PC-3 (cell line): ENCODE measurements around the gene NDUFA7. TPM values are rescaled to one million over a fixed set of nuclear protein-coding genes. Genes with fewer than 3 reads are reported as not detected.
"Not testable (repeated sequence)": the region's sequence is repeated elsewhere in the genome, so short reads cannot be mapped to it uniquely, and the experiment has no call there.

ENCODE experiments used
- ATAC-seq: fragments of 200-7000 bp; cut with Tn5 transposase; 2 replicates; pipeline ENCODE4 v1.9.1; 2020; ENCODE audit warnings: mild to moderate bottlenecking, moderate library complexity
- BruUV-seq: library from RNA; stranded (reverse); fragments of 400-500 nt; replicated peaks from 2 replicates; lab custom pipeline; 2021; lab: Mats Ljungman, UMichigan
- CTCF ChIA-PET: fragments of 300-600 bp; sonication (Branson Sonifier 250); formaldehyde crosslinking; loops from one replicate; lab custom pipeline; 2022; ENCODE audit warnings: antibody characterized with exemption; lab: Charles Lee
- POLR2A ChIA-PET: fragments of 300-600 bp; sonication (Branson Sonifier 250); formaldehyde crosslinking; loops from one replicate; lab custom pipeline; 2022; ENCODE audit warnings: antibody characterized with exemption; ENCODE audit not compliant: unreplicated experiment; lab: Charles Lee
- DNase-seq: peaks from one replicate; pipeline ENCODE4 v3.0.0-alpha.2; 2015
- H2AFZ ChIP-seq: fragments of 300-600 bp; sonication (generic); 2 replicates; pipeline ENCODE4 v1.6.0; 2016; ENCODE audit warnings: antibody characterized with exemption, low read length
- H3F3A ChIP-seq: fragments of 300-600 bp; sonication (generic); one replicate; pipeline ENCODE4 v1.6.0; 2017; ENCODE audit warnings: antibody characterized with exemption, low read length, control low read depth, mild to moderate bottlenecking; ENCODE audit not compliant: unreplicated experiment
- H3K27ac ChIP-seq: fragments of 300-600 bp; sonication (generic); 2 replicates; pipeline ENCODE4 v1.5.1; 2016; ENCODE audit warnings: mild to moderate bottlenecking, low read length
- H3K27me3 ChIP-seq: fragments of 300-600 bp; sonication (generic); 2 replicates; pipeline ENCODE4 v1.6.1; 2016; ENCODE audit warnings: low read length, mixed read lengths
- H3K36me3 ChIP-seq: fragments of 300-600 bp; sonication (generic); 2 replicates; pipeline ENCODE4 v1.6.1; 2016; ENCODE audit warnings: low read depth, mixed run types, low read length, mixed read lengths
- H3K4me1 ChIP-seq: fragments of 300-600 bp; sonication (generic); 2 replicates; pipeline ENCODE4 v1.5.1; 2016; ENCODE audit warnings: low read length; ENCODE audit not compliant: insufficient read depth
- H3K4me2 ChIP-seq: fragments of 300-600 bp; sonication (generic); 2 replicates; pipeline ENCODE4 v1.6.0; 2016; ENCODE audit warnings: low read length
- H3K4me3 ChIP-seq: fragments of 300-600 bp; sonication (generic); 2 replicates; pipeline ENCODE4 v1.5.1; 2016; ENCODE audit warnings: mild to moderate bottlenecking, low read length, mixed read lengths
- H3K79me2 ChIP-seq: fragments of 300-600 bp; sonication (generic); 2 replicates; pipeline ENCODE4 v1.6.1; 2017; ENCODE audit warnings: low read length, mixed read lengths
- H3K9ac ChIP-seq: fragments of 300-600 bp; sonication (generic); 2 replicates; pipeline ENCODE4 v1.6.0; 2016; ENCODE audit warnings: mild to moderate bottlenecking, low read length
- H3K9me2 ChIP-seq: fragments of 300-600 bp; sonication (generic); replicated peaks from 2 replicates; pipeline ENCODE4 v1.6.1; 2016; ENCODE audit warnings: mixed run types, low read length, mixed read lengths
- H3K9me3 ChIP-seq: fragments of 300-600 bp; sonication (generic); 2 replicates; pipeline ENCODE4 v1.6.1; 2016; ENCODE audit warnings: low read length, mixed read lengths
- H4K20me1 ChIP-seq: fragments of 300-600 bp; sonication (generic); 2 replicates; pipeline ENCODE4 v1.6.1; 2016; ENCODE audit warnings: low read length, mixed read lengths
- EZH2 ChIP-seq: fragments of 300-600 bp; sonication (generic); IDR thresholded peaks from one replicate; pipeline ENCODE4 v1.6.1; 2017; ENCODE audit warnings: antibody characterized with exemption, mild to moderate bottlenecking, low read length; ENCODE audit not compliant: unreplicated experiment
- EZH2phosphoT487 ChIP-seq: fragments of 300-600 bp; sonication (generic); IDR thresholded peaks from 2 replicates; pipeline ENCODE4 v1.6.1; 2018; ENCODE audit warnings: mild to moderate bottlenecking, antibody characterized with exemption, low read length, borderline replicate concordance
- intact Hi-C: fragments of 100-400 bp; cut with micrococcal nuclease; formaldehyde crosslinking; loops from 2 replicates; pipeline ENCODE4 v1.9.0; 2023
- total RNA-seq: library from RNA; depleted of rRNA; stranded (reverse); fragments of >200 nt; gene quantifications from 2 replicates; pipeline ENCODE4 v1.2.3, GENCODE V29; 2014
- TF ChIP-seq, protein P1 (sequence below): fragments of 300-600 bp; sonication (generic); conservative IDR thresholded peaks from 2 replicates; pipeline ENCODE4 v1.5.1; 2017; ENCODE audit warnings: antibody characterized with exemption, low read depth, mild to moderate bottlenecking, low read length

The NDUFA7 gene
- total RNA-seq, 1 experiment from 2014 or later = 144 TPM

DNA sequence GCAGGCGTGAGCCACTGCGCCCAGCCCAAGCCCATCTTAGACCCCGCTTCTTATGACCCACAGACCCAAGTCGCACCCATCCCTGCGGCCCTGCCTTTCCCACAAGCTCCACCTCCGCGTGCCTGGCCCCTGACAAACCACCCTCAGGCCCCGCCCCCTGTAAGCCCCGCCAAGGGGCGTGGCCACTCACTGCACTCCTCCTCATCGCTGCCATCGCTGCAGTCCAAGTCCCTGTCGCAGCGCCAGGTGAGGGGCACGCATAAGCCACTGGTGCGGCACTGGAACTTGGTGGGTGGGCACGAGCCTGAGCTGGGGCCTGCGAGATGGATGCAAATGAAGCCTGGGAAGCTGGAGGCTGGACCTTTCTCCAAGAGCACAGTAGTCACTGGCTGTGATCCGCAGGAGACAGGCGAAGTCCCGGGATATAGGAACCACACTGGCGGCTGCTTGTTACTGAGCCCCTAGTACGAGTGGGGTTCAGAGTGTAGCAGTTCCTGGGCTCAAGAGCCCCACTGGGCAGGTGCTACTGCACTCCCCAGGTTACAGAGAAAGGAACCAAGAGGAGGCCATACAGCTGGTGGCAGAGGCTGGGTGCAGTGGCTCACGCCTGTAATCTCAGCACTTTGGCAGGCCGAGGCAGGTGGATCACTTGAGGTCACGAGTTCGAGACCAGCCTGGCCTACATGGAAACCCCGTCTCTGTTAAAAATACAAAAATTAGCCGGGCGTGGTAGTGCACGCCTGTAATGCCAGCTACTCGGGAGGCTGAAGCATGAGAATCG lies 16.1 kb downstream of the NDUFA7 start:
- peaks cover 30% of the 10 kb centered on the region for H3K79me2 ChIP-seq
- DNase-seq (no peak), ATAC-seq (no peak)
- H3K27me3 ChIP-seq = no peaks in the 10 kb centered on the region
- no peaks in the 10 kb centered on the region for H4K20me1 ChIP-seq
- ChIA-PET POLR2A (no interaction called here), CTCF (no interaction called here)
- no TSS peak for BruUV-seq
- H3K9me2 ChIP-seq = no peaks in the 10 kb centered on the region
- H3K4me2 ChIP-seq = no peak overlapping the region
- intact Hi-C loops = no loop called here
- peaks cover 16% of the 10 kb centered on the region for H3K36me3 ChIP-seq
- TF ChIP-seq, protein P1, sequence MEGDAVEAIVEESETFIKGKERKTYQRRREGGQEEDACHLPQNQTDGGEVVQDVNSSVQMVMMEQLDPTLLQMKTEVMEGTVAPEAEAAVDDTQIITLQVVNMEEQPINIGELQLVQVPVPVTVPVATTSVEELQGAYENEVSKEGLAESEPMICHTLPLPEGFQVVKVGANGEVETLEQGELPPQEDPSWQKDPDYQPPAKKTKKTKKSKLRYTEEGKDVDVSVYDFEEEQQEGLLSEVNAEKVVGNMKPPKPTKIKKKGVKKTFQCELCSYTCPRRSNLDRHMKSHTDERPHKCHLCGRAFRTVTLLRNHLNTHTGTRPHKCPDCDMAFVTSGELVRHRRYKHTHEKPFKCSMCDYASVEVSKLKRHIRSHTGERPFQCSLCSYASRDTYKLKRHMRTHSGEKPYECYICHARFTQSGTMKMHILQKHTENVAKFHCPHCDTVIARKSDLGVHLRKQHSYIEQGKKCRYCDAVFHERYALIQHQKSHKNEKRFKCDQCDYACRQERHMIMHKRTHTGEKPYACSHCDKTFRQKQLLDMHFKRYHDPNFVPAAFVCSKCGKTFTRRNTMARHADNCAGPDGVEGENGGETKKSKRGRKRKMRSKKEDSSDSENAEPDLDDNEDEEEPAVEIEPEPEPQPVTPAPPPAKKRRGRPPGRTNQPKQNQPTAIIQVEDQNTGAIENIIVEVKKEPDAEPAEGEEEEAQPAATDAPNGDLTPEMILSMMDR = no peak
- TF ChIP-seq EZH2phosphoT487 = no peak
- TF ChIP-seq EZH2 = no peak
- peaks cover 11% of the 10 kb centered on the region for H3F3A ChIP-seq
- H2AFZ ChIP-seq = no peak overlapping the region
- H3K9ac ChIP-seq = no peak overlapping the region
- H3K4me3 ChIP-seq = no peak overlapping the region
- peaks cover 33% of the 10 kb centered on the region for H3K4me1 ChIP-seq
- H3K9me3 ChIP-seq = no peaks in the 10 kb centered on the region
- no peak overlapping the region for H3K27ac ChIP-seq

GRCh38 chr19:8302734-8303133 lies 18.4 kb downstream of the NDUFA7 start:
- Histone ChIP-seq H3K9me2 (no peaks in the 10 kb centered on the region), H3K4me3 (no peak overlapping the region), H4K20me1 (no peaks in the 10 kb centered on the region), H3K4me1 (peaks cover 18% of the 10 kb centered on the region), H3K36me3 (peaks cover 12% of the 10 kb centered on the region), H2AFZ (no peak overlapping the region), H3K79me2 (peaks cover 28% of the 10 kb centered on the region), H3K27ac (no peak overlapping the region), H3K4me2 (no peak overlapping the region), H3K27me3 (no peaks in the 10 kb centered on the region), H3K9me3 (no peaks in the 10 kb centered on the region), H3K9ac (no peak overlapping the region), H3F3A (no peaks in the 10 kb centered on the region)
- DNase-seq (no peak), ATAC-seq (no peak)
- ChIA-PET POLR2A (no interaction called here), CTCF (no interaction called here)
- intact Hi-C loops = no loop called here
- BruUV-seq = no TSS peak
- no peak for TF ChIP-seq EZH2
- TF ChIP-seq, protein P1 = no peak

DNA sequence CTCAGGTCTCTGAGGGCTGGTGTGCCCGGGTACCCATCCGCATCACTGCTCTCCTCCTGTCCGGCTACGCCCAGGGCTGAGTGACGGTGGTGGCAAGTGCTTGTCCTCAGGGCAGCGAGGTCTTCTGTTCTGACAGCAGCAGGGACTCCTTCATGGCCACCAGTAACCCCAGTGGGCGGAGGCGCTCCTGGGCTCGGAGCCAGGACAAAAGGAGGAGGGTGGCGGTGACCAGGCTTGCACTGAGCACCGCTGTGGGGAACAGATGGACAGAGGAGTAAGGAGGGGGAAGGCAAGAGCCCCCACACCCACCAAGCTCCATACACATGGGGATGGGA lies 18.9 kb downstream of the NDUFA7 start:
- H3K79me2 ChIP-seq = peaks cover 24% of the 10 kb centered on the region
- intact Hi-C loops = no loop called here
- ATAC-seq = no peak

GRCh38 chr19:8291337-8291736 lies 29.8 kb downstream of the NDUFA7 start:
- H3K27ac ChIP-seq, H3K9me3 ChIP-seq, H3K36me3 ChIP-seq, H4K20me1 ChIP-seq, H3K9me2 ChIP-seq, BruUV-seq, H3K9ac ChIP-seq, intact Hi-C loops, H3K79me2 ChIP-seq, H3K4me2 ChIP-seq, POLR2A ChIA-PET, H3K4me3 ChIP-seq, H3K4me1 ChIP-seq, DNase-seq, H2AFZ ChIP-seq, CTCF ChIA-PET, H3F3A ChIP-seq, H3K27me3 ChIP-seq: not testable (repeated sequence)
- peak; percentile 61 for ATAC-seq

More for the DNA sequence above, 18.9 kb downstream of the NDUFA7 start:
- H3K27me3 ChIP-seq = no peaks in the 10 kb centered on the region
- CTCF ChIA-PET = no interaction called here
- no peak overlapping the region for H2AFZ ChIP-seq
- no peaks in the 10 kb centered on the region for H3F3A ChIP-seq
- H4K20me1 ChIP-seq = no peaks in the 10 kb centered on the region
- H3K4me3 ChIP-seq = no peak overlapping the region
- no peaks in the 10 kb centered on the region for H3K9me2 ChIP-seq
- no peaks in the 10 kb centered on the region for H3K9me3 ChIP-seq
- TF ChIP-seq EZH2 (no peak), EZH2phosphoT487 (no peak)
- TF ChIP-seq, protein P1 = no peak
- no TSS peak for BruUV-seq
- no peak overlapping the region for H3K9ac ChIP-seq
- POLR2A ChIA-PET = no interaction called here
- H3K27ac ChIP-seq = no peak overlapping the region
- DNase-seq = no peak
- no peak overlapping the region for H3K4me2 ChIP-seq
- H3K4me1 ChIP-seq = peaks cover 14% of the 10 kb centered on the region
- peaks cover 12% of the 10 kb centered on the region for H3K36me3 ChIP-seq
